Measurements from ENCODE around the gene TMEM107.
A peak's percentile ranks its signal among the peaks of the same experiment; 100 is the strongest.

TMEM107 gene

DNA sequence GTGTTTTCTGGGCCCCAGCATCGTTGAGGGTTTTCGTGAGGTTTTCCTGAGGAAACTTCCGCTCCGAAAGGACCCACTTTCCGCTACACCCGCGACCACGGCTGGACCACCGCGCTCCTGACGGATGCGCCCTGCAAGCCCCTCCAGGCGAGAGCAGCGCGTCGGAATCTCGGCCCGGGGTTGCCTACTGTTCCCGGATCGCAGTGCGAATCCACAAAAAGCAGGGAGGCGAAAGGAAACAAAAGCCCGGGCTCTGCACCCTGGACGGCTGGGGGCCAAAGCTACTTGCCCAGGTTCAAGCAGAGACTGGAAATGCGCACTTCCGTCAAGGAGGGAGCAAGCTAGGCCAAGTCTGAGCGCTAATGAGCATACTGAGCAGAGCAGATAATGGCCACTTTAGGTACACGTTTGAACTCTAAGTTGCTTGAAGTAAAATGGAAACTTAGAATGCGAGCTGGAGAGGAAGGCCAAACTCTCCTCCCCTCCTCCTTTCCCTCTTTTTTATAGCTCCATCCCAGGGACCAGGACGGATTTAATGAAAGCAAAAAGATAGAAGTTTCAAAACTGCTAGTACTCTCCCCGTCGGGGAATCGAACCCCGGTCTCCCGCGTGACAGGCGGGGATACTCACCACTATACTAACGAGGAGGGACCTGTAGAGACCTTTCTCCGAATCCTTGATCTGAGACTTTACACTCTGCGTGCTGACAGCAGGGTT lies 45.6 kb upstream of the TMEM107 start (continued):
- TF ChIP-seq, protein P1, sequence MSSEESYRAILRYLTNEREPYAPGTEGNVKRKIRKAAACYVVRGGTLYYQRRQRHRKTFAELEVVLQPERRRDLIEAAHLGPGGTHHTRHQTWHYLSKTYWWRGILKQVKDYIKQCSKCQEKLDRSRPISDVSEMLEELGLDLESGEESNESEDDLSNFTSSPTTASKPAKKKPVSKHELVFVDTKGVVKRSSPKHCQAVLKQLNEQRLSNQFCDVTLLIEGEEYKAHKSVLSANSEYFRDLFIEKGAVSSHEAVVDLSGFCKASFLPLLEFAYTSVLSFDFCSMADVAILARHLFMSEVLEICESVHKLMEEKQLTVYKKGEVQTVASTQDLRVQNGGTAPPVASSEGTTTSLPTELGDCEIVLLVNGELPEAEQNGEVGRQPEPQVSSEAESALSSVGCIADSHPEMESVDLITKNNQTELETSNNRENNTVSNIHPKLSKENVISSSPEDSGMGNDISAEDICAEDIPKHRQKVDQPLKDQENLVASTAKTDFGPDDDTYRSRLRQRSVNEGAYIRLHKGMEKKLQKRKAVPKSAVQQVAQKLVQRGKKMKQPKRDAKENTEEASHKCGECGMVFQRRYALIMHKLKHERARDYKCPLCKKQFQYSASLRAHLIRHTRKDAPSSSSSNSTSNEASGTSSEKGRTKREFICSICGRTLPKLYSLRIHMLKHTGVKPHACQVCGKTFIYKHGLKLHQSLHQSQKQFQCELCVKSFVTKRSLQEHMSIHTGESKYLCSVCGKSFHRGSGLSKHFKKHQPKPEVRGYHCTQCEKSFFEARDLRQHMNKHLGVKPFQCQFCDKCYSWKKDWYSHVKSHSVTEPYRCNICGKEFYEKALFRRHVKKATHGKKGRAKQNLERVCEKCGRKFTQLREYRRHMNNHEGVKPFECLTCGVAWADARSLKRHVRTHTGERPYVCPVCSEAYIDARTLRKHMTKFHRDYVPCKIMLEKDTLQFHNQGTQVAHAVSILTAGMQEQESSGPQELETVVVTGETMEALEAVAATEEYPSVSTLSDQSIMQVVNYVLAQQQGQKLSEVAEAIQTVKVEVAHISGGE (tag by site-specific recombination; conservative IDR thresholded peaks at IDR 0.05; ENCODE audit: low read depth) = no peak
- TF ChIP-seq SCRT1 (tag by site-specific recombination; IDR thresholded peaks at IDR 0.05; ENCODE audit: borderline replicate concordance) = peak; percentile 76; the same call in 1 of the 2 replicates
- peak; percentile 25; the same call in 1 of the 2 replicates for TF ChIP-seq ZNF2 (tag by site-specific recombination; IDR thresholded peaks at IDR 0.05)
- TF ChIP-seq, protein P2, sequence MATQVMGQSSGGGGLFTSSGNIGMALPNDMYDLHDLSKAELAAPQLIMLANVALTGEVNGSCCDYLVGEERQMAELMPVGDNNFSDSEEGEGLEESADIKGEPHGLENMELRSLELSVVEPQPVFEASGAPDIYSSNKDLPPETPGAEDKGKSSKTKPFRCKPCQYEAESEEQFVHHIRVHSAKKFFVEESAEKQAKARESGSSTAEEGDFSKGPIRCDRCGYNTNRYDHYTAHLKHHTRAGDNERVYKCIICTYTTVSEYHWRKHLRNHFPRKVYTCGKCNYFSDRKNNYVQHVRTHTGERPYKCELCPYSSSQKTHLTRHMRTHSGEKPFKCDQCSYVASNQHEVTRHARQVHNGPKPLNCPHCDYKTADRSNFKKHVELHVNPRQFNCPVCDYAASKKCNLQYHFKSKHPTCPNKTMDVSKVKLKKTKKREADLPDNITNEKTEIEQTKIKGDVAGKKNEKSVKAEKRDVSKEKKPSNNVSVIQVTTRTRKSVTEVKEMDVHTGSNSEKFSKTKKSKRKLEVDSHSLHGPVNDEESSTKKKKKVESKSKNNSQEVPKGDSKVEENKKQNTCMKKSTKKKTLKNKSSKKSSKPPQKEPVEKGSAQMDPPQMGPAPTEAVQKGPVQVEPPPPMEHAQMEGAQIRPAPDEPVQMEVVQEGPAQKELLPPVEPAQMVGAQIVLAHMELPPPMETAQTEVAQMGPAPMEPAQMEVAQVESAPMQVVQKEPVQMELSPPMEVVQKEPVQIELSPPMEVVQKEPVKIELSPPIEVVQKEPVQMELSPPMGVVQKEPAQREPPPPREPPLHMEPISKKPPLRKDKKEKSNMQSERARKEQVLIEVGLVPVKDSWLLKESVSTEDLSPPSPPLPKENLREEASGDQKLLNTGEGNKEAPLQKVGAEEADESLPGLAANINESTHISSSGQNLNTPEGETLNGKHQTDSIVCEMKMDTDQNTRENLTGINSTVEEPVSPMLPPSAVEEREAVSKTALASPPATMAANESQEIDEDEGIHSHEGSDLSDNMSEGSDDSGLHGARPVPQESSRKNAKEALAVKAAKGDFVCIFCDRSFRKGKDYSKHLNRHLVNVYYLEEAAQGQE (tag by site-specific recombination; IDR thresholded peaks at IDR 0.05) = peak; percentile 43; the same call in 1 of the 2 replicates
- no peak for TF ChIP-seq GLIS1 (tag by site-specific recombination; IDR thresholded peaks at IDR 0.05)
- no peak for TF ChIP-seq ZNF670 (tag by site-specific recombination; IDR thresholded peaks at IDR 0.05; ENCODE audit: low read depth)
- TF ChIP-seq ZNF548 (tag by site-specific recombination; IDR thresholded peaks at IDR 0.05) = no peak
- 0 out of 2 replicates have a peak, but pooled peaks have one; percentile 7 for TF ChIP-seq ZNF341 (tag by site-specific recombination; IDR thresholded peaks at IDR 0.05; ENCODE audit: low read depth)
- TF ChIP-seq ZNF202 (tag by site-specific recombination; IDR thresholded peaks at IDR 0.05; ENCODE audit: borderline replicate concordance) = no peak
- TF ChIP-seq, protein P3, sequence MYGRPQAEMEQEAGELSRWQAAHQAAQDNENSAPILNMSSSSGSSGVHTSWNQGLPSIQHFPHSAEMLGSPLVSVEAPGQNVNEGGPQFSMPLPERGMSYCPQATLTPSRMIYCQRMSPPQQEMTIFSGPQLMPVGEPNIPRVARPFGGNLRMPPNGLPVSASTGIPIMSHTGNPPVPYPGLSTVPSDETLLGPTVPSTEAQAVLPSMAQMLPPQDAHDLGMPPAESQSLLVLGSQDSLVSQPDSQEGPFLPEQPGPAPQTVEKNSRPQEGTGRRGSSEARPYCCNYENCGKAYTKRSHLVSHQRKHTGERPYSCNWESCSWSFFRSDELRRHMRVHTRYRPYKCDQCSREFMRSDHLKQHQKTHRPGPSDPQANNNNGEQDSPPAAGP (tag by site-specific recombination; IDR thresholded peaks at IDR 0.05) = peak; percentile 41; the same call in 1 of the 2 replicates
- no peak for TF ChIP-seq ZNF157 (tag by site-specific recombination; IDR thresholded peaks at IDR 0.05)
- no peak; the same call in 1 of the 2 replicates for TF ChIP-seq ZNF394 (tag by site-specific recombination; IDR thresholded peaks at IDR 0.05; ENCODE audit: borderline replicate concordance)
- TF ChIP-seq OVOL3 (tag by site-specific recombination; IDR thresholded peaks at IDR 0.05) = no peak
- TF ChIP-seq HOXA7 (CRISPR knock-in tag; IDR thresholded peaks at IDR 0.05; ENCODE audit: borderline replicate concordance) = no peak
- no peak for TF ChIP-seq ZNF473 (tag by site-specific recombination; IDR thresholded peaks at IDR 0.05)
- peak; percentile 27; the same call in 1 of the 2 replicates for TF ChIP-seq ZNF24 (tag by site-specific recombination; IDR thresholded peaks at IDR 0.05)
- TF ChIP-seq ZNF214 (tag by site-specific recombination; IDR thresholded peaks at IDR 0.05; ENCODE audit: borderline replicate concordance) = no peak
- no peak for TF ChIP-seq ZNF23 (tag by site-specific recombination; IDR thresholded peaks at IDR 0.05; ENCODE audit: borderline replicate concordance)
- peak; percentile 95 for TF ChIP-seq ZSCAN30 (tag by site-specific recombination; IDR thresholded peaks at IDR 0.05)
- TF ChIP-seq ZNF391 (tag by site-specific recombination; IDR thresholded peaks at IDR 0.05; ENCODE audit: borderline replicate concordance, low read depth) = peak; percentile 12; the same call in 1 of the 2 replicates
- no peak for TF ChIP-seq ZNF585B (tag by site-specific recombination; IDR thresholded peaks at IDR 0.05)
- TF ChIP-seq, protein P4, sequence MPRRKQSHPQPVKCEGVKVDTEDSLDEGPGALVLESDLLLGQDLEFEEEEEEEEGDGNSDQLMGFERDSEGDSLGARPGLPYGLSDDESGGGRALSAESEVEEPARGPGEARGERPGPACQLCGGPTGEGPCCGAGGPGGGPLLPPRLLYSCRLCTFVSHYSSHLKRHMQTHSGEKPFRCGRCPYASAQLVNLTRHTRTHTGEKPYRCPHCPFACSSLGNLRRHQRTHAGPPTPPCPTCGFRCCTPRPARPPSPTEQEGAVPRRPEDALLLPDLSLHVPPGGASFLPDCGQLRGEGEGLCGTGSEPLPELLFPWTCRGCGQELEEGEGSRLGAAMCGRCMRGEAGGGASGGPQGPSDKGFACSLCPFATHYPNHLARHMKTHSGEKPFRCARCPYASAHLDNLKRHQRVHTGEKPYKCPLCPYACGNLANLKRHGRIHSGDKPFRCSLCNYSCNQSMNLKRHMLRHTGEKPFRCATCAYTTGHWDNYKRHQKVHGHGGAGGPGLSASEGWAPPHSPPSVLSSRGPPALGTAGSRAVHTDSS (tag by site-specific recombination; IDR thresholded peaks at IDR 0.05) = peak; percentile 52
- no peak for TF ChIP-seq MYNN (tag by site-specific recombination; IDR thresholded peaks at IDR 0.05; ENCODE audit: borderline replicate concordance)
- 0 out of 2 replicates have a peak, but pooled peaks have one; percentile 14 for TF ChIP-seq ZSCAN16 (tag by site-specific recombination; IDR thresholded peaks at IDR 0.05)
- TF ChIP-seq, protein P5, sequence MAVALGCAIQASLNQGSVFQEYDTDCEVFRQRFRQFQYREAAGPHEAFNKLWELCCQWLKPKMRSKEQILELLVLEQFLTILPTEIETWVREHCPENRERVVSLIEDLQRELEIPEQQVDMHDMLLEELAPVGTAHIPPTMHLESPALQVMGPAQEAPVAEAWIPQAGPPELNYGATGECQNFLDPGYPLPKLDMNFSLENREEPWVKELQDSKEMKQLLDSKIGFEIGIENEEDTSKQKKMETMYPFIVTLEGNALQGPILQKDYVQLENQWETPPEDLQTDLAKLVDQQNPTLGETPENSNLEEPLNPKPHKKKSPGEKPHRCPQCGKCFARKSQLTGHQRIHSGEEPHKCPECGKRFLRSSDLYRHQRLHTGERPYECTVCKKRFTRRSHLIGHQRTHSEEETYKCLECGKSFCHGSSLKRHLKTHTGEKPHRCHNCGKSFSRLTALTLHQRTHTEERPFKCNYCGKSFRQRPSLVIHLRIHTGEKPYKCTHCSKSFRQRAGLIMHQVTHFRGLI (tag by site-specific recombination; IDR thresholded peaks at IDR 0.05) = peak; percentile 35; the same call in 1 of the 2 replicates
- TF ChIP-seq, protein P6, sequence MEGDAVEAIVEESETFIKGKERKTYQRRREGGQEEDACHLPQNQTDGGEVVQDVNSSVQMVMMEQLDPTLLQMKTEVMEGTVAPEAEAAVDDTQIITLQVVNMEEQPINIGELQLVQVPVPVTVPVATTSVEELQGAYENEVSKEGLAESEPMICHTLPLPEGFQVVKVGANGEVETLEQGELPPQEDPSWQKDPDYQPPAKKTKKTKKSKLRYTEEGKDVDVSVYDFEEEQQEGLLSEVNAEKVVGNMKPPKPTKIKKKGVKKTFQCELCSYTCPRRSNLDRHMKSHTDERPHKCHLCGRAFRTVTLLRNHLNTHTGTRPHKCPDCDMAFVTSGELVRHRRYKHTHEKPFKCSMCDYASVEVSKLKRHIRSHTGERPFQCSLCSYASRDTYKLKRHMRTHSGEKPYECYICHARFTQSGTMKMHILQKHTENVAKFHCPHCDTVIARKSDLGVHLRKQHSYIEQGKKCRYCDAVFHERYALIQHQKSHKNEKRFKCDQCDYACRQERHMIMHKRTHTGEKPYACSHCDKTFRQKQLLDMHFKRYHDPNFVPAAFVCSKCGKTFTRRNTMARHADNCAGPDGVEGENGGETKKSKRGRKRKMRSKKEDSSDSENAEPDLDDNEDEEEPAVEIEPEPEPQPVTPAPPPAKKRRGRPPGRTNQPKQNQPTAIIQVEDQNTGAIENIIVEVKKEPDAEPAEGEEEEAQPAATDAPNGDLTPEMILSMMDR (tag by site-specific recombination; IDR thresholded peaks at IDR 0.05) = peak; percentile 24; the same call in 1 of the 2 replicates
